BLaER1 treated with 17β-estradiol and CSF1 and Interleukin-3, amounts not matched to agents 10 nM and 100 nM (cell line): ENCODE data around the gene EXOC6.

Experiments used
- H3K27ac ChIP-seq, 11 experiments: shearing (Covaris generic); formaldehyde crosslinking; 2 replicates each; pipeline ENCODE4 v1.8.1; 2022
- H3K27me3 ChIP-seq, 11 experiments: shearing (Covaris generic); formaldehyde crosslinking; 2 replicates each; pipeline ENCODE4 v1.8.1; 2022
- H3K36me3 ChIP-seq, 11 experiments: shearing (Covaris generic); formaldehyde crosslinking; 2 replicates each; pipeline ENCODE4 v1.8.1; 2022
- H3K4me1 ChIP-seq, 10 experiments: shearing (Covaris generic); formaldehyde crosslinking; 2 replicates each; pipeline ENCODE4 v1.8.1; 2022
- H3K4me2 ChIP-seq, 11 experiments: shearing (Covaris generic); formaldehyde crosslinking; 2 replicates each; pipeline ENCODE4 v1.8.1; 2022
- H3K4me3 ChIP-seq, 10 experiments: shearing (Covaris generic); formaldehyde crosslinking; 2 replicates each; pipeline ENCODE4 v1.8.1; 2022
- H3K9ac ChIP-seq, 11 experiments: shearing (Covaris generic); formaldehyde crosslinking; 2 replicates each; pipeline ENCODE4 v1.8.1; 2022
- H3K9me3 ChIP-seq, 11 experiments: shearing (Covaris generic); formaldehyde crosslinking; replicated peaks in 1 of 11; 2 replicates each; pipeline ENCODE4 v1.8.1; 2022
- H4K20me1 ChIP-seq, 11 experiments: shearing (Covaris generic); formaldehyde crosslinking; 2 replicates each; pipeline ENCODE4 v1.8.1; 2022
- Cebpa-rat ChIP-seq, 11 experiments: shearing (Covaris generic); IDR thresholded peaks; 2 replicates each; pipeline ENCODE4 v1.8.1; 2022

Gene EXOC6, protein sequence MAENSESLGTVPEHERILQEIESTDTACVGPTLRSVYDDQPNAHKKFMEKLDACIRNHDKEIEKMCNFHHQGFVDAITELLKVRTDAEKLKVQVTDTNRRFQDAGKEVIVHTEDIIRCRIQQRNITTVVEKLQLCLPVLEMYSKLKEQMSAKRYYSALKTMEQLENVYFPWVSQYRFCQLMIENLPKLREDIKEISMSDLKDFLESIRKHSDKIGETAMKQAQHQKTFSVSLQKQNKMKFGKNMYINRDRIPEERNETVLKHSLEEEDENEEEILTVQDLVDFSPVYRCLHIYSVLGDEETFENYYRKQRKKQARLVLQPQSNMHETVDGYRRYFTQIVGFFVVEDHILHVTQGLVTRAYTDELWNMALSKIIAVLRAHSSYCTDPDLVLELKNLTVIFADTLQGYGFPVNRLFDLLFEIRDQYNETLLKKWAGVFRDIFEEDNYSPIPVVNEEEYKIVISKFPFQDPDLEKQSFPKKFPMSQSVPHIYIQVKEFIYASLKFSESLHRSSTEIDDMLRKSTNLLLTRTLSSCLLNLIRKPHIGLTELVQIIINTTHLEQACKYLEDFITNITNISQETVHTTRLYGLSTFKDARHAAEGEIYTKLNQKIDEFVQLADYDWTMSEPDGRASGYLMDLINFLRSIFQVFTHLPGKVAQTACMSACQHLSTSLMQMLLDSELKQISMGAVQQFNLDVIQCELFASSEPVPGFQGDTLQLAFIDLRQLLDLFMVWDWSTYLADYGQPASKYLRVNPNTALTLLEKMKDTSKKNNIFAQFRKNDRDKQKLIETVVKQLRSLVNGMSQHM

DNA sequence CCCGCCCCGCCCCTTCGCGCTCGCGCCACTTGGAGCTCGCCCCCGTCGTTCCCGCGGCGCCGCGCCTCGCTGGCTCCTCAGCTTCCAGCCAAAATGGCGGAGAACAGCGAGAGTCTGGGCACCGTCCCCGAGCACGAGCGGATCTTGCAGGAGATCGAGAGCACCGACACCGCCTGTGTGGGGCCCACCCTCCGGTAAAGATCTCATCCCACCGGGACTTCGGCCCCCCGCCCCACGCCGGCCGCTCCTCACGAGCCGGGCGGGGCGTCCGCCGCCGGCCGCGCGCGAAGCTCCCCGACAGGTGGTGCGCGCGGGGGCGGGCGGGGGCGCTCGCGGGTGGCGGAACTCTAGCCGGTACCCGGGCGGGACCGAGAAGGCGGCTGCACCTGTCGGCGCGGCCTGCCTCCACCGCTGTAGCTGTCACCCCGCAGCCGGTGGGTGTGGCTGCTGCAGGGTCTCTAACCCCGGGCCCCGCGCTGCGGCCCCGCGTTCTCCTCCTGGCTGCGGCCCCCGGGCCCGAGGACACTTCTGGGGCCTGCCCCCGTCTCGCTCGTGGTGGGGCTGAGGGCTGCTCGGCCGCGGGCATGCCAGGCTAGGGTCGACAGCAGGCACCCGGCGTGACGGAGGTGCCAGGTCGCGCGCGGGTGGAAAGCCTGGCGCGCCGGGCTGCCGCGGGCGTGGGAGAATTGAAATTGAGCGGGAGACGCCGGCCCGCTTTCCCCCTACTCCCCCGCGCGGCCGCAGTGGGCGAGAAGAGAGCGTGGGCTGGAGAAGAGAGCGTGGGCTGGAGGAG lies at the start of gene EXOC6:
Gene EXOC6, plus strand, starts transcription at position 80 of the 793 bp plus-strand sequence. Its CDS starts 14 bp downstream, at position 94.
- TF ChIP-seq Cebpa-rat (IDR thresholded peaks at IDR 0.05): no peak
- Histone ChIP-seq H3K4me1 (peaks cover 31 to 59% (median 44%) of the 10 kb centered on the region in 10 experiments), H3K9me3 (peaks cover 0 to 4% (median 0%) of the 10 kb centered on the region in 11 experiments; a peak in 1 of 22 replicates), H4K20me1 (peaks cover 0 to 8% (median 0%) of the 10 kb centered on the region in 11 experiments; a peak in 2 of 22 replicates), H3K27me3 (no peaks in the 10 kb centered on the region), H3K9ac (peak within 1 kb of the TSS; percentile 85 to 93 (median 90)), H3K4me2 (peak within 1 kb of the TSS; percentile 75 to 97 (median 89)), H3K27ac (peak within 1 kb of the TSS; percentile 79 to 93 (median 88)), H3K4me3 (peak within 1 kb of the TSS; percentile 77 to 97 (median 93)), H3K36me3 (no peaks in the 10 kb centered on the region)

GRCh38 chr10:92799568-92799967 lies 48.8 kb upstream of the EXOC6 start:
- H3K9me3 ChIP-seq: peaks cover 0 to 21% (median 0%) of the 10 kb centered on the region in 11 experiments; a peak in 7 of 22 replicates
- no peaks in the 10 kb centered on the region for H4K20me1 ChIP-seq
- H3K4me2 ChIP-seq: peak overlapping the region in 5 of 11 experiments; percentile 3 to 59 (median 31); a peak in 10 of 22 replicates
- no peaks in the 10 kb centered on the region for H3K36me3 ChIP-seq
- H3K4me1 ChIP-seq: peaks cover 0 to 20% (median 7%) of the 10 kb centered on the region in 10 experiments; a peak in 10 of 20 replicates
- H3K4me3 ChIP-seq: no peak overlapping the region
- H3K27ac ChIP-seq: no peak overlapping the region
- no peak for TF ChIP-seq Cebpa-rat (IDR thresholded peaks at IDR 0.05)
- H3K27me3 ChIP-seq: no peaks in the 10 kb centered on the region
- no peak overlapping the region for H3K9ac ChIP-seq

DNA sequence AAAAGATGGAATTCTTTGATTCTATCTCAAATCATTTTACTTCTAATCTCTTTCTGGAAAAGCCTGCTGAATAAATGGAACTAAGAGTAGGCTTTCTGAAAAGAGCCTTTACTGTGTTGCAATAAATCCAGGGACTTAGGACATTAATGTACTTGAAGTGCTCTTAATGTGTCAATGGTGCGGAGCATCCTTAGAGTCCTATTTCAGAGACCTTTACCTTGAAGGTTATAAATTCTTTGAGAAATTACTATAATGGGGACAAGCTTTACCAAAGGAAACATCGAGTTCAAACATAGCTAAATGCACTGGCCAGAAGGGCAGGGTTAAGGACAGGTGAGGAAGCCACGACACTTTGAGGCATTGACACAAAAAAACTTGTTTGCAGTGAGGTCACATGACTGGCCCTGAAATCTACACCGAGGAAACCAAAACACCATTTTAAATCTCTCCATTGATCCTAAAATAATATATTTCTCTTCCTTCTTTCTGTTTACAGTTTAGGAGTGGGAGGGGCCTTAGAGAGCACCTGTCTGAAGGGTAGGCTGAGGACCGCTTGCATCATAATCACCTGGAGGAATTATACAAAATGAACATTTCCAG lies 48.1 kb upstream of the EXOC6 start:
- no peak for TF ChIP-seq Cebpa-rat (IDR thresholded peaks at IDR 0.05)
- H3K4me2 ChIP-seq: peak overlapping the region in 5 of 11 experiments; percentile 3 to 59 (median 31); a peak in 5 of 22 replicates

GRCh38 chr10:92801978-92802872 lies 46.1 kb upstream of the EXOC6 start:
- H4K20me1 ChIP-seq: no peaks in the 10 kb centered on the region
- H3K4me1 ChIP-seq: peaks cover 0 to 20% (median 7%) of the 10 kb centered on the region in 10 experiments; a peak in 10 of 20 replicates
- no peak overlapping the region for H3K9ac ChIP-seq
- H3K4me3 ChIP-seq: no peak overlapping the region
- H3K27ac ChIP-seq: no peak overlapping the region
- TF ChIP-seq Cebpa-rat (IDR thresholded peaks at IDR 0.05): no peak
- peaks cover 0 to 4% (median 0%) of the 10 kb centered on the region in 11 experiments; a peak in 2 of 22 replicates for H3K9me3 ChIP-seq
- H3K36me3 ChIP-seq: no peaks in the 10 kb centered on the region
- no peak overlapping the region for H3K4me2 ChIP-seq
- H3K27me3 ChIP-seq: no peaks in the 10 kb centered on the region

More for the DNA sequence above, 48.1 kb upstream of the EXOC6 start:
- Histone ChIP-seq H3K27me3 (no peaks in the 10 kb centered on the region), H4K20me1 (no peaks in the 10 kb centered on the region), H3K36me3 (no peaks in the 10 kb centered on the region), H3K4me3 (no peak overlapping the region), H3K4me1 (peaks cover 0 to 20% (median 7%) of the 10 kb centered on the region in 10 experiments; a peak in 10 of 20 replicates), H3K9ac (no peak overlapping the region), H3K9me3 (peaks cover 0 to 18% (median 0%) of the 10 kb centered on the region in 11 experiments; a peak in 7 of 22 replicates), H3K27ac (no peak overlapping the region)

DNA sequence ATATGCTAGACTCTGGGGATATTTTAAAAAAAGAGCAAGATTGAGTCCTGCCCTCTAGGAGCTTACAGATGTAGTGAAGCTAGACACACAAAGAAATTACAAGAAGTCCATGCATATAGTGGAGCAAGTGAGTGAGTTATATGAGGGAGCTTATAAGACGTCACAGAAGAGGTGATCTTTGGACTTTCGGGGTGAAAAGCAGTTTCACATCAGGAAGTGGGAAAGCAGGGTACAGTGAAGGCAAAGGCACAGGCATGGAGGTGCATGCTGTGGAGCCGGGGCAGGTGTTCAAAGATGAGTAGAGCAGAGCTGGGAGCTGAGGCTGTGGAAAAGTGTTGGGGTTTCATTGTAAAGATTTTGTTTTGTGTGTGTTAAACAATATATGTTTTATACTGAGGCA lies 38.5 kb upstream of the EXOC6 start:
- peaks cover 0 to 12% (median 3%) of the 10 kb centered on the region in 10 experiments; a peak in 6 of 20 replicates for H3K4me1 ChIP-seq
- no peaks in the 10 kb centered on the region for H3K27me3 ChIP-seq
- no peak for TF ChIP-seq Cebpa-rat (IDR thresholded peaks at IDR 0.05)
- peak overlapping the region in 2 of 11 experiments; percentile 2 to 17; a peak in 3 of 22 replicates for H3K4me2 ChIP-seq
- no peak overlapping the region for H3K27ac ChIP-seq
- H3K4me3 ChIP-seq: no peak overlapping the region
- no peaks in the 10 kb centered on the region for H3K9me3 ChIP-seq
- H3K9ac ChIP-seq: no peak overlapping the region
- H4K20me1 ChIP-seq: no peaks in the 10 kb centered on the region
- H3K36me3 ChIP-seq: no peaks in the 10 kb centered on the region

GRCh38 chr10:92810934-92811532 lies 37.3 kb upstream of the EXOC6 start:
- Histone ChIP-seq H3K27me3 (no peaks in the 10 kb centered on the region), H3K9me3 (no peaks in the 10 kb centered on the region), H3K4me3 (no peak overlapping the region), H3K4me2 (no peak overlapping the region), H3K9ac (no peak overlapping the region), H3K27ac (no peak overlapping the region), H4K20me1 (no peaks in the 10 kb centered on the region), H3K36me3 (no peaks in the 10 kb centered on the region), H3K4me1 (peaks cover 0 to 12% (median 3%) of the 10 kb centered on the region in 10 experiments; a peak in 6 of 20 replicates)
- no peak for TF ChIP-seq Cebpa-rat (IDR thresholded peaks at IDR 0.05)

DNA sequence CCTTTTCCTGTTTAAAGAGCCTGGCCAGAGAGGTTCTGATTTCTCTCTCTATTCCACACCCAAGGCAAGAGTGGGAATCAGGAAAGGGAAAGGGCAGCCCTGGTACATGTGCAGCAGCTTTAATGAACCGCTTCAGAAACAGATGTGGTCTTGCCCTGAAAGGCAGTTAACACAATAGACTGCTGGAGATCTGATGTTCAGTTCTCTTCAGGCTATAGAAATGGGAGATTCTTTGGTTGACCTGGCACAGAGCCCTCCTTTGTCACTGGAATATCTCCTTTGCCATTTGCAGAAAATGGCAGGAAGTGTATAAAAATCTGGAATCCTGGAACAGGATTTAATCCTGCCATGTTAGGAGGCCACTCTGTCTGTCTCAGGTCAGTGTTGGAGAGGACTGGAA lies 36.3 kb upstream of the EXOC6 start:
- no peak for TF ChIP-seq Cebpa-rat (IDR thresholded peaks at IDR 0.05)
- no peaks in the 10 kb centered on the region for H3K27me3 ChIP-seq
- no peaks in the 10 kb centered on the region for H3K9me3 ChIP-seq
- peaks cover 0 to 12% (median 3%) of the 10 kb centered on the region in 10 experiments; a peak in 6 of 20 replicates for H3K4me1 ChIP-seq
- no peaks in the 10 kb centered on the region for H3K36me3 ChIP-seq
- no peak overlapping the region for H3K4me2 ChIP-seq
- H3K4me3 ChIP-seq: no peak overlapping the region
- no peak overlapping the region for H3K9ac ChIP-seq
- no peak overlapping the region for H3K27ac ChIP-seq
- no peaks in the 10 kb centered on the region for H4K20me1 ChIP-seq
